HG03575 (cell line): ENCODE data around the gene SLC22A23.
"Not testable (repeated sequence)": the region's sequence is repeated elsewhere in the genome, so short reads cannot be mapped to it uniquely, and the experiment has no call there.

Source experiments
- ATAC-seq: cut with Tn5 transposase; IDR thresholded peaks from one replicate; pipeline ENCODE4 v1.9.1; 2021; ENCODE audit not compliant: unreplicated experiment, insufficient number of reproducible peaks, low FRiP score; ENCODE audit errors: extremely low read depth

SLC22A23 gene

GRCh38 chr6:3394671-3395070 is 62.2 kb downstream of the SLC22A23 start:
- ATAC-seq, result no peak

- no peak for ATAC-seq
Observed at GRCh38 chr6:3393836-3394202, 63.0 kb downstream of the SLC22A23 start.

GRCh38 chr6:3392930-3393835 is 63.7 kb downstream of the SLC22A23 start:
- no peak for ATAC-seq

GRCh38 chr6:3391902-3392458 is 64.9 kb downstream of the SLC22A23 start:
- no peak for ATAC-seq

GRCh38 chr6:3390698-3391097 is 66.2 kb downstream of the SLC22A23 start:
- ATAC-seq, result no peak

- no peak for ATAC-seq
Observed at GRCh38 chr6:3389390-3390167, 67.3 kb downstream of the SLC22A23 start.

- no peak for ATAC-seq
Observed at GRCh38 chr6:3388786-3389185, 68.1 kb downstream of the SLC22A23 start.

GRCh38 chr6:3386374-3386857 is 70.4 kb downstream of the SLC22A23 start:
- ATAC-seq, result no peak

- ATAC-seq, result no peak
Observed at GRCh38 chr6:3385660-3386151, 71.1 kb downstream of the SLC22A23 start.

GRCh38 chr6:3385181-3385580 is 71.7 kb downstream of the SLC22A23 start:
- ATAC-seq, result not testable (repeated sequence)

GRCh38 chr6:3384241-3385143 is 72.4 kb downstream of the SLC22A23 start:
- no peak for ATAC-seq

GRCh38 chr6:3383525-3383924 is 73.3 kb downstream of the SLC22A23 start:
- ATAC-seq, result no peak

GRCh38 chr6:3382326-3383279 is 74.2 kb downstream of the SLC22A23 start:
- no peak for ATAC-seq

- ATAC-seq, result no peak
Observed at GRCh38 chr6:3381233-3381921, 75.5 kb downstream of the SLC22A23 start.

GRCh38 chr6:3380344-3381232 is 76.3 kb downstream of the SLC22A23 start:
- ATAC-seq, result no peak

GRCh38 chr6:3379482-3380060 is 77.3 kb downstream of the SLC22A23 start:
- ATAC-seq, result no peak
